GM12878 (cell line): Measurements from ENCODE around the gene BCKDHB. TPM values are rescaled to one million over a fixed set of nuclear protein-coding genes. Genes with fewer than 3 reads are reported as not detected.

Source experiments
- ATAC-seq: fragments of 200-7000 bp; cut with Tn5 transposase; 3 replicates; pipeline ENCODE4 v1.9.1; 2020; ENCODE audit warnings: mild to moderate bottlenecking, moderate library complexity
- BruUV-seq: library from RNA; stranded (reverse); fragments of 400-500 nt; replicated peaks from 2 replicates; lab custom pipeline; 2021; lab: Mats Ljungman, UMichigan
- CTCF ChIA-PET: fragments of 300-600 bp; sonication (Branson Sonifier 250); formaldehyde crosslinking; extraction: SDS; loops from one replicate; lab custom pipeline; 2021; ENCODE audit warnings: inconsistent platforms; lab: Yijun Ruan, JAX
- POLR2A ChIA-PET: fragments of 350-600 bp; formaldehyde crosslinking; extraction: SDS; loops from one replicate; lab custom pipeline; 2021; ENCODE audit warnings: inconsistent platforms; lab: Charles Lee
- RAD21 ChIA-PET: fragments of 300-600 bp; sonication (Branson Sonifier 250); formaldehyde crosslinking; loops from one replicate; lab custom pipeline; 2023; ENCODE audit warnings: antibody characterized with exemption; ENCODE audit not compliant: unreplicated experiment; lab: Charles Lee
- SMC1A ChIA-PET: fragments of 300-600 bp; sonication (Branson Sonifier 250); formaldehyde crosslinking; loops from one replicate; lab custom pipeline; 2023; ENCODE audit not compliant: unreplicated experiment, uncharacterized antibody; lab: Charles Lee
- DNase-seq: peaks from one replicate; pipeline ENCODE4 v3.0.0-alpha.2; 2011; ENCODE audit warnings: low read depth, low spot score
- FAIRE-seq: peaks from 3 replicates; lab custom pipeline; 2011; peaks lifted over from hg19 to GRCh38; lab: Jason Lieb, UNC
- H2AFZ ChIP-seq: 2 replicates; pipeline ENCODE4 v1.6.0; 2011; ENCODE audit warnings: low read depth, low read length, control low read depth; ENCODE audit not compliant: control insufficient read depth
- H3K27ac ChIP-seq: 2 replicates; pipeline ENCODE4 v1.5.1; 2011; ENCODE audit warnings: control low read depth; ENCODE audit not compliant: control insufficient read depth, insufficient read depth
- H3K27me3 ChIP-seq, 2 experiments: replicated peaks in 1 of 2; 2 replicates each; pipeline versions ENCODE4 v1.6.0 to v1.6.1; 2011; ENCODE audit warnings: low read length in 1 of 2; ENCODE audit not compliant: control insufficient read depth in 2 of 2, insufficient read depth in 2 of 2
- H3K36me3 ChIP-seq, 2 experiments: 2 replicates each; pipeline ENCODE4 v1.5.1; 2011; ENCODE audit warnings: low read length in 1 of 2; ENCODE audit not compliant: control insufficient read depth in 2 of 2, insufficient read depth in 2 of 2
- H3K4me1 ChIP-seq: 2 replicates; pipeline ENCODE4 v1.6.1; 2011; ENCODE audit warnings: mild to moderate bottlenecking, low read length, moderate library complexity, mixed read lengths; ENCODE audit not compliant: control insufficient read depth, insufficient read depth
- H3K4me2 ChIP-seq: 2 replicates; pipeline ENCODE4 v1.6.0; 2011; ENCODE audit warnings: control low read depth; ENCODE audit not compliant: control insufficient read depth, insufficient read depth
- H3K4me3 ChIP-seq: fragments of 200-600 bp; sonication (generic); 2 replicates; pipeline ENCODE4 v1.5.1; 2016
- H3K79me2 ChIP-seq: 2 replicates; pipeline ENCODE4 v1.6.0; 2011; ENCODE audit warnings: low read length; ENCODE audit not compliant: control insufficient read depth, insufficient read depth
- H3K9ac ChIP-seq: 2 replicates; pipeline ENCODE4 v1.8.0; 2011; ENCODE audit warnings: low read length, control low read depth, mixed read lengths; ENCODE audit not compliant: control insufficient read depth, insufficient read depth
- H3K9me3 ChIP-seq: replicated peaks from 3 replicates; pipeline ENCODE4 v1.5.1; 2011; ENCODE audit warnings: mild to moderate bottlenecking, low read length; ENCODE audit not compliant: control insufficient read depth, insufficient read depth
- H4K20me1 ChIP-seq: 2 replicates; pipeline ENCODE4 v1.6.0; 2011; ENCODE audit not compliant: control insufficient read depth, insufficient read depth
- CHD2 ChIP-seq: IDR thresholded peaks from 2 replicates; pipeline ENCODE4 v1.6.1; 2011; ENCODE audit warnings: low read depth, low read length, improper control_type of control experiment, borderline replicate concordance
- JUNB ChIP-seq: IDR thresholded peaks from 2 replicates; pipeline ENCODE4 v1.6.1; 2016; ENCODE audit warnings: antibody characterized with exemption, mild to moderate bottlenecking
- MEF2A ChIP-seq: IDR thresholded peaks from 2 replicates; pipeline ENCODE4 v1.6.1; 2011; ENCODE audit warnings: low read depth, mild to moderate bottlenecking, low read length, moderate library complexity; ENCODE audit not compliant: insufficient read depth
- NFIC ChIP-seq: IDR thresholded peaks from 2 replicates; pipeline ENCODE4 v1.6.1; 2012; ENCODE audit warnings: low read depth, mild to moderate bottlenecking, inconsistent platforms, low read length, moderate library complexity
- PML ChIP-seq: IDR thresholded peaks from 2 replicates; pipeline ENCODE4 v1.6.1; 2012; ENCODE audit warnings: low read length, inconsistent platforms
- POLR2AphosphoS2 ChIP-seq: IDR thresholded peaks from 2 replicates; pipeline ENCODE4 v1.6.1; 2011; ENCODE audit warnings: low read depth, mild to moderate bottlenecking, low read length, improper control_type of control experiment, moderate library complexity
- SREBF2 ChIP-seq: IDR thresholded peaks from 2 replicates; pipeline ENCODE4 v1.6.1; 2012; ENCODE audit warnings: mild to moderate bottlenecking, low read length
- TCF3 ChIP-seq: IDR thresholded peaks from 2 replicates; pipeline ENCODE4 v1.6.1; 2012; ENCODE audit warnings: low read depth, mild to moderate bottlenecking, low read length, borderline replicate concordance; ENCODE audit not compliant: insufficient read depth
- ZNF384 ChIP-seq: IDR thresholded peaks from 2 replicates; pipeline ENCODE4 v1.6.1; 2012; ENCODE audit warnings: low read depth, mild to moderate bottlenecking, low read length, improper control_type of control experiment, borderline replicate concordance
- WGBS: methylation state at CpG from one replicate; pipeline ENCODE4 v1.1.6; 2016; ENCODE audit warnings: low lambda C conversion rate; ENCODE audit not compliant: insufficient replicate concordance, insufficient coverage; ENCODE audit errors: missing lambda C conversion rate; 5-methylcytosine and 5-hydroxymethylcytosine counted together
- in situ Hi-C: fragments of 300-500 bp; cut with MboI; formaldehyde crosslinking; loops from 9 replicates; pipeline ENCODE4 v1.14.3; 2018; ENCODE audit warnings: mixed read lengths
- intact Hi-C: fragments of 100-400 bp; cut with micrococcal nuclease; formaldehyde crosslinking; loops from one replicate; pipeline ENCODE4 v1.14.2; 2022; ENCODE audit not compliant: unreplicated experiment
- polyA plus RNA-seq, 11 experiments: library from polyadenylated mRNA; depleted of rRNA in 4 of 11; unstranded in 6 of 11; stranded (reverse) in 5 of 11; fragments of >200 nt; fragmentation: Nextera tagmentation in 4 of 11; fragmentation: Illumina TruSeq in 1 of 11; extraction: Ambion mirVana in 4 of 11; extraction: Trizol in 1 of 11; gene quantifications; 1 replicate in 1 of 11; 2 replicates in 10 of 11; pipeline versions ENCODE4 v1.2.1 to v1.2.3, GENCODE V29; 2011 to 2016; ENCODE audit warnings: inconsistent platforms in 2 of 11, missing spikeins in 2 of 11, low read depth in 1 of 11
- total RNA-seq, 4 experiments: library from RNA; depleted of rRNA in 3 of 4; stranded (reverse); fragments of >200 nt in 3 of 4; fragmentation: Illumina TruSeq in 1 of 4; extraction: Trizol in 1 of 4; gene quantifications; 2 replicates each; pipeline versions ENCODE4 v1.2.1 to v1.2.3, GENCODE V29; 2013 to 2021

BCKDHB gene
- total and polyA plus RNA-seq, 10 of the 15 experiments (the other 5 are each of a cell fraction or from before 2014, with no cell fraction given) = 12.9 to 57.1 (median 25.3) TPM

DNA sequence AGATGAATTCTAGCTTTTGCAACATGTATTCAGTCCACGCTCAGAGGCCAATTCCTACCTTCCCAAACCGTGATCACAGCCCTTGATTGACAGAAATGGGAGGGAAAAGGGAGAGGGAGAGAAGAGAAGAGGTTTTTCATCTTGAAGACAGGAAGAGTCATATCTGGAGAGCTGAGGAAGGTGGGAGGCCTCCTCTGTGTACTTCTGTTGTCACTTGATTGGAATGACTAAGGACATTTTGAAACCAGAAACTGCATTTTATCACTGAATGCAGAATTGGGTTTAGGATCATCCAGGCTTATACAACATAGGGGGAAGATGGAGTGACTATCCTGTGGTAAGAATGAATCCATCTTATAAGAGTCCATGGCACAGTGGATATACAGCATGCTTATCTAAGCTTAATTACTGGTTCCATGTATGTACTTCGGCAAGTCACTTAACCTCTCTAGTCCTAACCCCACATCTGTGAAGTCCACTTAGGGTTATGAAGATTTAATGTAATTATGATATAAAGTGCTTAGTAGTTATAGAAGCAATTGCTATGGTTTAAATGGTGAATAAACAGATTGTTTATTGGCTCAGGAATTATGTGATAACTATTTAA is 144.0 kb downstream of the BCKDHB start:
- TF ChIP-seq SREBF2 = no peak
- no peak for TF ChIP-seq NFIC
- TF ChIP-seq TCF3 = no peak
- no peak for TF ChIP-seq POLR2AphosphoS2
- no peak for TF ChIP-seq ZNF384
- TF ChIP-seq MEF2A = no peak
- TF ChIP-seq CHD2 = no peak
- no peak for TF ChIP-seq PML
- peak; percentile 45; the same call in 1 of the 2 replicates for TF ChIP-seq JUNB
- Histone ChIP-seq H3K9me3 (no peaks in the 10 kb centered on the region), H3K36me3 (no peaks in the 10 kb centered on the region), H3K27ac (no peak overlapping the region), H4K20me1 (no peaks in the 10 kb centered on the region), H3K79me2 (no peaks in the 10 kb centered on the region), H3K27me3 (no peaks in the 10 kb centered on the region), H2AFZ (no peak overlapping the region), H3K9ac (no peak overlapping the region), H3K4me1 (no peaks in the 10 kb centered on the region), H3K4me2 (no peak overlapping the region), H3K4me3 (no peak overlapping the region)
- 78% methylated on average over 3 of the region's 3 CpGs for WGBS
- intact Hi-C loops = no loop called here
- ChIA-PET SMC1A (interaction anchor here (1.6 kb wide), 1 partner anchor 11 kb away, joined by 5 read pairs; no protein-coding TSS in a partner anchor), RAD21 (no interaction called here), CTCF (no interaction called here), POLR2A (no interaction called here)
- FAIRE-seq (no peak), ATAC-seq (no peak), DNase-seq (no peak)
- no TSS peak for BruUV-seq
- in situ Hi-C loops = no loop called here
